NCI-H1105 (cell line): Measurements from ENCODE around the gene MMP20.

Source experiments
- DNase-seq: peaks from one replicate; lab custom pipeline; 2025; lab: John Stamatoyannopoulos, UW

The MMP20 gene

DNA sequence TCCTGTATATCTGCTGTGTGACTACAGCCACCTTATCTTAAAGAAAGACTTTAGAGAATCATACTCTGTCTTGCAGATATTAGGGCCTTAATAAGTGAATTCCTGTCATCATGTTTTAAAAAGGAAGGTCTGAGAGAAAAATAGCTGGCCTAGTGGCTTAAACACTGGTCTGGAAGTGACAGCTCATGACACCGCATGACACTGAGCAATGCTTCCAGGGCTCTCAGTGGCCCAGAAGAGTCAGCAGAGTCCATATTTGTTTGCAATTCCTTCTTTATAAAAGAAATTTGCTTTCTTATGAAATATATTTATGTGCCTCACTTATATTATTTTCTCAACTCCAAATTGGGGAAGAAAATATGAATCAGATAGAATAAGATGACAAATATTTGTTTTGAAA, 33.0 kb downstream of the MMP20 start:
- no peak for DNase-seq

DNA sequence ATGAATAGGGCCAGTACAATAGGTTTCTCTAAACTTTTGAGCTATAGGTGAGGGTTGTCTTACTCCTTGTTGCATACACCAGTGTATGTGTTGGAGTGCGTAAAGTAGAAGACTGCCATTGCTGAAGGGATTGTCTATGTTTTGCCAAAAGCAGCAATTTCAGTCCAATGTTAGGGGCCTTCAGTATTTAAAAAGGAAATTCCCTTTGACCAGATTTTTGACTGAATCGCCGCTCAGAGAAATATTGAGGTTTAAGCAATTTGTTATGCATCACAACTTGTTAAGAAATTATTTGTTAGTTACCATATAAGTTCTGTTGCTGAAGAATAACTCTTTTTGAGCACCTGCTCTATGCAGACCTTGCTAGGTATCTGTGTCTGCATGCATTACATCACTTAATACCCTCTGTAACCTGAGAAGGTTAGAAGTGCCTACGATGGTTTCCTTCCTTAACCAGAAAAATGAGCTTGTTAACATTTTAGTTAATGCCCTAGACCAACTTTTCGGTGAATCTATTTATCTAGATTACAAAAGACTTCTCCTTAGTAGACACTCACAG, 33.9 kb downstream of the MMP20 start:
- DNase-seq, result no peak

DNA sequence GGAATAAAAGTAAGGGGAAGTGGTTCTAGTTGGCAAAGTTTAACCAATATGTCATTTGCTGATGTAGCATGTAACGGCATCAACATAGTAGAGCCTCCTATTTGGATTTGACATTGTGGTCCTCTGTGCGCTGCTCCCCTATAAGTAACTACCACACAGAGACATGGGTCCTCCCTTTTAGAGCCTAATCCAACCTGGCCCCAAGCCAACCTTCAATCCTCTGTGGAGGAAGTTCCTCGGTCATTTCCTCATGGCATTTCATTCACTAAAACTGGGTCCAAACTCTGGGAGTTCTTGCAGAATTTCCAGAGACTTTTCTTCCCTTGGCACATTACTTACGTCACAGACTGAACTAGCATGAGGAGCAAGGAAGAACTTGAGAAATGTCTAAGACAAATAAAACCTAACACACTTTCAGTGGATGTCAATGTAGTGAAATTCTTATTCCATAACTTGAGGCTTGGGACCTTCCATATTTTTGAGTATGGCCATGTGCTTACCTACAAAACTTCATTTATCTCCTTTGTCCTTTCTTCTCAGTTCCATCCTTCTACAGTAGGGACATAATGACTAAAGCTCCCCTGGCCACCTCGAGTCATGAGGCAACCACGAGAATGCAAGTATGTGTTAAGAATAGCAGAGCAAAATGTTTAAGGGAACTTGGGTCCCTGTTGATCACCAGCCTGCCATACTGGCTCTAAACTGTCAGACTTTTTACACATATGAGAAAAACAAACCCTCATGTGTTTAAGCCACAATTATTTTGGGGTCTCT, 34.7 kb downstream of the MMP20 start:
- no peak for DNase-seq

DNA sequence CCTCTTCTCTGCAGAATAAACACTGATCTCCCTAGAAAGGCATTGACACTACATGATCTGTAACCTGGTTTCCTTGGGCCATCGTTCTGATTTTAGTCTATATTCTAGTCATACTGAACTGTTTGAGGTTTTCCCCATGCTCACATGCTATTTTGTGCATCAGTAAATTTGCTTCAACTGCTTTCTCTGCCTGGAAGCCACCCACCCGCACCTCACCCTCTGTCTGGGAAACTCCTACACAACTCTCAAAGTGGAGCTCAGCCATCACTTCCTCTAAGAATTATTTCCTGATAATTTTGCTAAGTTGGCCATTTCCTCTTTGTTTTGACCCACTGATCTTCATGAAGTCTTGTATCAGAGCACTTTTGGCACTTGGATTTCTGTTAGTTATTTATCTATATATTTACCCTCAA, 36.1 kb downstream of the MMP20 start:
- no peak for DNase-seq

DNA sequence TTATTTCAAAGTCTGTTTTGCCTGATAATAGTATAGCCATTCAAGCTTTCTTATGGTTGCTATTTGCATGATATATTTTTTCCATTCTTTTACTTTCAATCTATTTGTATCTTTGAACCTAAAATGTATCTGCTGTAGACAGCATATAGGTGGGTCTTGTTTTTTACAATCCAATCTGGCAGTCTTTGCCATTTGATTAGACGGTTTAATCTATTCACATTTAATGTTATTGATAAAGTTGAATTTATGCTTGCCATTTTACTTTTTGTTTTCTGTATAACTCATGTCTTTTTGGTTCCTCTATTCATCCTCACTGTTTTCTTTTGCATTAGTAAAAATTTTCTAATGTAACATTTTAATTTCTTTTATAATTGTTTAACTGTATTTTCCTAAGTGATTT, 37.4 kb downstream of the MMP20 start:
- DNase-seq, result no peak

DNA sequence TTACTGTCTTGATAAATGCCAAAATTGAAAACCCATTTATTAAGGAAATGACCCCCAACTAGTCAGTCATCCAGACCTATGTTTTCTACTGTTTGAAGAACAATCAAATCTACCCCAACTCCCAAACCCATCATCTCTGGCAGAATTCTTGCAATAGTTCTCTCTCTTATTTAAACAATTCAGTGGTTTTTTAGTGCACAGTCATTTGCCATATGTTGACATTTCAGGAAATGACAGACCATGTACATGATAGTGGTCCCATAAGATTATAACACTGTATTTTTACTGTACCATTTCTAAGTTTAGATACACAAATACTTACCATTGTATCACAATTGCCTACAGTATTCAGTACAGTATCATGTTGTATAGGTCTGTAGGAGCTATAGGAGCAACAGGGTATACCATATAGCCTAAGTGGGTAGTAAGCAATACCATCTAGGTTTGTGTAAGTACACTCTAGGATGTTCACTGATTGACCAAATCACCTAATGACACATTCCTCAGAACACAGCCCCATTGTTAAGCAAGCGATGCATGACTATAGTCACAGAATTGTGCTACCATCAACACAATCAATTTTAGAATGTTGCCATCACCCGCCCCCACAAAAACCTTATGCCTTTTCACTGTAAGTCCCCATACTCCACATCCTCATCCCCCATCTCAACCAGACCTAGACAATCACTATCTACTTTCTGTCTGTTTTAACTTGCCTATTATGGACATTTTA, 41.8 kb downstream of the MMP20 start:
- DNase-seq, result no peak

DNA sequence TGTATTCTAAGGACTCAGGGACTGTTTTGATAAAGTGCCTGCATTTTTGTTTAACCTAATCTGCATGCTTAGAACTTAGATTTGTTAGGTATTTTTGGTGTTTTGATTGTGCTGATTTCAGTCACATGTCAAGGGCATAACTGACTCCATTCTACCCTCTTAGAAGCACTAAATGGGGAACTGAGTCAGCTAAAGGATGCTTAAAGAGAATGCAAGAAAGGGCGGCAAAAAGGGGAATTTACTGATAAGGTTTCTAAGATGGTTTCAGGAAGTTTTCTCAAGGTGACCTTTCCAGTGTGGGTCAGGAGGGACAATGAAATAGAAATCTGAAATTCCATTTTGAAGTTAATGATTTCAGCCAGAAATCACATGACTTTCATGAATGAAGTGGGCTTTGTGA, 43.0 kb downstream of the MMP20 start:
- no peak for DNase-seq

DNA sequence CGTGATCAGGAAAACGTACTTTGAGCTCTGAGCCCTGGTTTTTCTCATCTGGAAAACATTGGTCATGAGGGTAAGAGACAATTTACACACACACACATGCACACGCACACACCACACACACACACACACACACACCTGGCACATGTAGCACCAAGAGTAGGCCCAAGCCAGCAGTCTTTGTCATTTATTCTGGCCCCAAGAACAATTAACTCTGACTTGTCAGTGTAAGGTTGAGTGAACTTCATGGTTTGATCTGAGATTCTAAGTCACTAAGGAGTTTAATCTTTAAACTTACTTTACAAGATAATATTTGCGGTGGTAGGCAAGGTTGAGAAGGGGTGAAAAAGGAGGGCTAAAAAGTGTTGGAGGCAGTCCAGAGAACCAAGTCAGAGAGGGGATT, 44.1 kb downstream of the MMP20 start:
- no peak for DNase-seq

DNA sequence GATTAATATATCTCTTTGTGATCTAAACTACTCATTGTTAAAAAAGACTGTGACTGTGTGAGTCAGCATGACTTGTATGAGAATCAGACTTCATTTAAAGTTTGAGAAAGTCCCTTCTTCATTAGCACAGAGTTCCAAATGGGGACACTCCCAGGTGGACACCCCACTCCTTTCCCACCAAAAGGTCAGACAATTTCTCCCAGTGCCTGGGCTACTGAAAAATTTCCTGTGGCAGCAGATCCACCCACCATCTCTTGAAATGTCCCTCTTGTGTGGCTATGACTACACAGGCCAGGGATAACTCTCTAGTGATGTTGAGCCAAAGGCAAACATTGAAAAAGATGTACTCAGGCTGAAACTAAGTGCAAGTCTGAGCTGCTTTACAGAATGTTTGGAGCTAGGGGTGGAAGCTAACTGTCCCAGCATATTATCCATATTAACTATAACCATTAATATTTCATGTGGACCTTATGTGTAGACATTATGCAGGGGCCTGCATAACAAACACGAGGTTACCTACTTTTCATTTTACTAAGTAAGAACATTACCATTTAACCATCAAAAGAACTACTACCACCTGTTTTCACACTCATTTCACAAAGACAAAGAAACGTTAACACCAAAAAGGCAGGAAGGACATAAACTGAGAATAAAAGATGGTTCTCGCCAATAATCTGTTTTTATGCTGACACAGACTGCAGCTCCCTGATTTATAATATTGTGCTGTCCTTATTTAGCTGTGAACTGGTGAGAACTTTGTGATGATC, 44.8 kb downstream of the MMP20 start:
- no peak for DNase-seq

DNA sequence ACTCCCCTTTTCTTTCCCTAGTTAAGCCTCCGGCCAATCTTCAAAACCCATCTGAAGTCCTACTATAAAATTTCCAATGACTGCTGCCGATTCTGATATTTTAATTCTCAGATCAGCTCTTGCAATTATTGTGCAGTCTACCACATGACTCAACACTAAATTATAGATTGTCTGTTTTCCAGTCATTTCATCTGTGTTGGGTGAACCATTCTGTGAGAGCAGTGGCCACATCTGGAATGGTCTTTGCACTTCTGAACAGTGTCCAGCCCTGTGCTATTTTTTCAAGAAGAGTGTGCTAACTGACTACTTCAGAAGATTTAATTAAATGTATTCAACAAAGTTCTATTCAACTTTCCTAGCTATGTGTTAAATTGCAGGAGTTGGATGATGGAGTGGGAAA, 47.4 kb downstream of the MMP20 start:
- no peak for DNase-seq

DNA sequence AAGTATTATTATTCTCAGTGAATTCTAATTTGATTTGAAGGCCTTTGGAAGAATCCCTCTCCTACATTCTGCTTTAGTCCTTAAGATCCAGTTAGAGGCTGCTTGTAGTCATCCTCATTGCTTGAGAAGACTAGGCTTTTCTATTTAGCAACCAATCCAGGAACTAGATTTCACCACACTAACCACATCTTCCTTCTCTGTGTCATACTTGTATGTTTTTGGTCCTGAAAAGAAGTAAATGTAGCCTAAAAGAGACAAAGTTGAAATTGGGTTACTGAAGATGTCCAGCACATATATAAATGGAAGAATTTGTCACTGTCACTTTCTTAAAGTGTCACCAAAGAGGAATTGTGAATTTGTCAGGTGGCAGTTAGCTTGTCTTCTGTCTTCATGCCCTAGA, 48.0 kb downstream of the MMP20 start:
- DNase-seq, result no peak

DNA sequence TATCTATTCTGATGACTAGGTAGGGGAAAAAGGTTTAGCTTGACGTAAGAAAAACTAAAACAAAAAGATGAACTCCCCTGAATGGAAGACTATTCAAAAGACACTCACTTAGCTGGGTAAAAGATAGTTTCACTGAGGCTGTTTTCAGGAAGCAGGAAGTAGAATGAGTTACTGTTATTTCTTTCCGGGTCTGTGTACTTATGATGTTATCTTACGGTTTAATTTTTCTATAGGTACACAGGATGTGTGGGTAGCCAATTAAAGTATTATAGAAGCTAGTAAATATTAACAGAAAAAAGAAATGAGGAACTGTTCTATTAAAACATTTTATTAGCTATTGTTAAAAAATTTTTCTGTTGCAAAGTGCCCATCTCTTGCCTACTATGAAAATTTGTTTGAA, 48.8 kb downstream of the MMP20 start:
- DNase-seq, result no peak

DNA sequence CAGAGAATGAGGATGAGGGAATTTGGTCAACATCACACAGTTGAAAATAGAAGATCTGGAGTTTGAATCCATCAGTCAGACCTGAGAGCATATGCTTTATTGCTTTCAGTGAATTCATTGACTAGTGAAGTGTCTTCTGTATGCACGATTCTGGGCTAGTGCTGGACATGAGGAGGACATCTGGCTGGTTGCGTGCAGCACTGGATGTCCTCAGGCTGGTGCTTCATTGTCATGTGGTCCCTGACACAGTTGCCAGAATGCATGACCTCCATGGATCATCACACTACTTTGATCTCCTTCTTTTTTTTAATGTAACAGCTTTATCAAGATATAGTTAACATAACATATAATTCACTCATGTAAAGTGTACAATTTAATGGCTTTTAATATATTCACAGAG, 50.1 kb downstream of the MMP20 start:
- DNase-seq, result no peak

DNA sequence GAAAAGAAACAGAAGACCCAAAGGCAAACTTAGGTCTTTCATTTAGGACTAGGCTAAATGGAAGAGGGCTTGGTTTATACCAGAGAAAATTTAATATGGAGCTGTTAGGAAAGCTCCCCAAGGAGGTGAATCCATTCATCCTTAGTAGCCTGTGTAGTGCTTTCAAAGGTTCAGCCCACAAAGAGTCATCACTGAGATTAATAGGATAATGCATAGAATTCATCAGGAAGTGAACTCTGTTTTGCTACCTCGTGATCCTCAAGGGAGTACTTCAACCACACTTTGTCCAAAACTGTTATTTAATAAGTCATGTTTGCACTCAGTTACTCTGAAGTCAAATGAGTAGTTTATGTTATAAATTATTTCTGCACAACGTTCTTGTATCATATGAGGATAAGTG, 51.3 kb downstream of the MMP20 start:
- no peak for DNase-seq

DNA sequence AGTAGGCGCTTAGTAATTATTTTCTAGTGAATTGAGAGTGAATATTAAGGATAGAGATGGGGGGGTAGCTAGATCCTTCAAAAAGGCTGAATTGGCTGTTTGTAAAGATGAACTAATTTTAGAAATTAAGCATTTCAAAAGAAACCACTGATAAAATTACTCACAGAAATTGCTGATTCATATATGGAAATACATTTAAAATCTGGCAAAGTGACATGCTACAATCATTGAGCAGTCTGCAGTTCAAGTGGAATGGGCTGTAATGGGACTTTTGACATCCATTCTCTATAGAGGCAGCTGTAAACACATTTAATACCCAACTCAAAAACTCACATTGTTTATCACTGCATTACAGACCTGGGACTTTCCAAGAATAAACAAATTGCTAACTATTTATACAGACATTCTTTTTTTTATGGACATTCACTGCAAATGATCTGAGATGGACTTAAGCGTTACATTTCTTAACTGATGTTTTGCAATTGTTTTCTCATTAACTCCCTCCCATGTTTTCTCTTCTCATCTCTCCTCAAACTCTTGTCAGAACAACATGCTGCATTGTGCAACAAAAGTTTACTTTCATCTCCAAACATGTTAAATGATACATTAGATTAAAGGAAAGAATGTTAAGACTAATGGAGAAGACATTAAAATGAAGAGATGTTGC, 52.4 kb downstream of the MMP20 start:
- DNase-seq, result no peak

DNA sequence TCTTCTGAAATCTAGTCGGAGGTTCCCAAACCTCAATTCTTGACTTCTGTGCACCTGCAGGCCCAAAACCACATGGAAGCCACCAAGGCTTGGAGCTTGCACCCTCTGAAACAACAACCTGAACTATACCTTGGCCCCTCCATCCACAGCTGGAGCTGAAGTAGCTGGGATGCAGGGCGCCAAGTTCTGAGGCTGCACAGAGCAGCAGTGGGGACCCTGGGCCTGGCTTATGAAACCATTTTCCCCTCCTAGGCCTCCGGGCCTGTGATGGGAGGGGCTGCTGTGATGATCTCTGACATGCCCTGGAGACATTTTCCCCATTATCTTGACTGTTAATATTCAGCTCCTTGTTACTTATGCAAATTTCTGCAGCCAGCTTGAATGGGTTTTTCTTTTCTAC, 56.3 kb downstream of the MMP20 start:
- no peak for DNase-seq

DNA sequence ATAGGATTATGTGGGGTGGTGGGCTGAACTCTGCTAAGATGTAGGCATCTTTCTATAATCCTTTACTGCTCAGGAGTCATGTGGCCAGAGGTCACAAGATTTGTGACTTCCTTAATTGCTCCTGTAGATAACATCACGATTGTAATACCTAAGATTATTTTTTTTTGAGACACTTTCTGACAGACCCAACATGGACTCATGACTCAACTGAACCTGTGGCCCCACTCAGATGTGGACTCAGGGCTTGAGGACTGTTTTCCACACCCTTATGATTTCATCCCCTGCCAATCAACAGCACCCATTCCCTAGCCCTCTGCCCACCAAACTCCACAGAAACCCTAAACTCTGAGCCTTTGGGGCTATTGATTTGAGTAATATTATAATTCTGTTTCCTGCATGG, 59.0 kb downstream of the MMP20 start:
- no peak for DNase-seq

DNA sequence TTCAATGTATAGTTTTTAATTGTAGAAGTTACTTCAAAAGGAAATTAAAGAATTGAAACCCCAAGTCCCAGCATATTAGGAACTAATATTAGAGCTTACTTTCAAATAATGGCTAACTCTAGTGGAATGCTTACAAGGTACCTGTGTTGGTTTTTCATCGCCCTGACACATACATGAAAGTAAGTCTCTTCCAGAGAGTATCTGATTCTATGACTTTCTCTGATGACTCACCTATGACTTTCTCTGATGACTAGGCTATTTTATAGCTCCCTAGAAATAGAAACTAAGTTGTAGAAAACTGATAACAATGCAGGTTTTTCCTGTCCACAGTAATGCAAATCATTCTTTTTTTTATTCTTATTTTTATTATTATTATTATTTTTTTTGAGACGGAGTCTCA, 61.0 kb downstream of the MMP20 start:
- DNase-seq, result no peak

DNA sequence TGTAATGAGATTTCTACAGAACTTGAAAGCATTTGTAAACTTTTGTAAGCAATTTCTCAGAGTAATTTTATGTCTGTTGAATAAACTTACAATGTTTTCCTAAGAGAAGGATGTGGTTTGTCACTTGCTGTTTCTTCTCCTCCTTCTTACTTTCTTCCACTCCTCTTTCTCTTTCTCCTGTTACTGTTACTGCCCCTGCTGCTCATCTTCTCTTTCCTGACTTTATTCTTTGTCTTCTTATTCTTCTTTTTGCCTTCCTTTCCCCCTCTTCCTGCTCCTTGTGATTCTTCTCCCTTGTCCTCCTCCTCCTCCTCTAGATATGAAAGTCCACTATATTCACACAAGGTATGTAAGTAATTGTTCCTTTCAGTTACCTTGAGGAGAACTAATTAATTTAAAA, 63.5 kb downstream of the MMP20 start:
- no peak for DNase-seq

DNA sequence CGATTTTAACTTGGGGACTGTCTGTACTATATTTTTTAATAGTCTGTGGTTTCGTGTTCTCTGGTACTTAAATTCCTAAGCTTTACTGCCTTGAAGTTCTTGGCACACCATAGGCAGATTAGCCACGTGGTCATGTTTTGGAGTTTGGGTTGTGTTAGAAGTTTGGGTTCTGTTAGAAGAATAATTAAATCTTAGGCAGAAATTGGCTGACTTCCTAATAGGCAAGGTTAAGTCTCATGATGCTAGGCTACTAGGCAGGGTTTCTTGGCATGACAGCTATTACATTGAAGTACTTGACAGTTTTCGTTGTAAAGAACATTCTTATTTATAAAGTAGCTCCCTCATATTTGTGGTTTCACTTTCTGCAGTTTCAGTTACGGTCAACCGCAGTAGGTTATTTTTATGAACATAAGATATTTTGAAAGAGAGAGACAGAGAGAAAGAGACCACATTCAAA, 64.5 kb downstream of the MMP20 start:
- DNase-seq, result no peak

DNA sequence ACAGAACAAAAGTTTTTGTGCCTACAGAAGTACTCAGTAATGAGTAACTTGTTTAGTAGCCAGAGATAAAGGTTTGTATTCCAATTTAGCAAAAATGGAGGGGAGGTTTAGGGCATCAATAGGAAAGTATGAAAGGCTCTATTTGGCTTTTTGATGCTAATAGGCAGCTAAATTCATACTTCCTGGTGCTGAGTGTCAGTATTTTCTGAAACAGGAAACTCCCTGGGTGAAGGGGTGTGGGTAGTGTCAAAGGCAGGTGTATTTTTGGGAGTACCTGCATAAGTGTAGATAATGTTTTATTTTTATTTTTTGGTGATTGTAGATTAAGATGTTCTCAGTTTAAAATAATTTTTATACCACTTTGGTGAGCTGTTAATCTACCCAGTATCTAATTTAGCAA, 65.3 kb downstream of the MMP20 start:
- no peak for DNase-seq

DNA sequence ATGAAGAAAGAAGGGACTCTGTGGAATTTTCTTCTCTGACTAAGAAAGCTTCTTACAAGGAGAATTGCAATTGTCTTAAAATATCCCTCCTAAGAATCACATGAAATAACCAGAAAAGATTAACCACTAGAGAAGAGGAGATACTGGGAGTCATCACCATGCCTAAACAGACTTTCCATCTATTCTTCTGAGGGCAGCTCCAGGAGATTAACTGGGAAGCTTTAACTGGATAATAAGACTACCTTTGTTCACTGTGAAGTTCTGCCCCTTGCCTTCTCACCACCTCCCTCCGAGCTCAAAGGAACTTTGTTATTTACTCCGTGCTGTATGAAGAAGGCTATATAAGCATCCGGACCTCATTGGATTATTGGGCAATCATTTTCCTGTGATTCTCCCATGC, 70.0 kb downstream of the MMP20 start:
- no peak for DNase-seq
